Measurements from ENCODE around the gene DNAI1. TPM values are rescaled to one million over a fixed set of nuclear protein-coding genes. Genes with fewer than 3 reads are reported as not detected.
"Not testable (repeated sequence)": the region's sequence is repeated elsewhere in the genome, so short reads cannot be mapped to it uniquely, and the experiment has no call there.

The DNAI1 gene
- polyA plus RNA-seq, 2 of the 4 experiments (the other 2 are of a cell fraction), result 0.27 to 0.40 TPM

GRCh38 chr9:34526026-34526425 is 67.4 kb downstream of the DNAI1 start:
- no peak for TF ChIP-seq POLR2A (IDR thresholded peaks at IDR 0.05; ENCODE audit: low read length)
- no peak for TF ChIP-seq KDM1A (IDR thresholded peaks at IDR 0.05; ENCODE audit: low read depth)
- no peak for TF ChIP-seq CHD4 (IDR thresholded peaks at IDR 0.05; ENCODE audit: borderline replicate concordance)
- no peak for TF ChIP-seq HOXB5 (CRISPR knock-in tag; IDR thresholded peaks at IDR 0.05)
- TF ChIP-seq HOXA7 (CRISPR knock-in tag; IDR thresholded peaks at IDR 0.05), result no peak
- no peak for TF ChIP-seq MYC (IDR thresholded peaks at IDR 0.05; ENCODE audit: borderline replicate concordance, low read length)
- TF ChIP-seq EHF (CRISPR knock-in tag; IDR thresholded peaks at IDR 0.05), result no peak
- TF ChIP-seq RARB (CRISPR knock-in tag; IDR thresholded peaks at IDR 0.05), result no peak
- no peak for TF ChIP-seq EHMT2 (IDR thresholded peaks at IDR 0.05; ENCODE audit: low read depth)
- TF ChIP-seq RNF2 (IDR thresholded peaks at IDR 0.05; ENCODE audit: borderline replicate concordance, low read depth), result no peak
- TF ChIP-seq SREBF2 (IDR thresholded peaks at IDR 0.05), result no peak
- Histone ChIP-seq H3K4me2 (no peak overlapping the region), H3K4me1 (peaks cover 8% of the 10 kb centered on the region; the same call in 2 of the 3 replicates), H3K4me3 (no peak overlapping the region), H3K27ac (no peak overlapping the region), H3K9me3 (no peaks in the 10 kb centered on the region)
- no peak for FAIRE-seq
- WGBS (ENCODE audit: missing lambda C conversion rate), result 50% methylated on average over 2 of the region's 2 CpGs
- no peak for ATAC-seq
- no peak for DNase-seq (ENCODE audit: low read depth in 1 of 2, low spot score in 1 of 2)
- CTCF ChIA-PET, result interaction anchor here (1.1 kb wide), 1 partner anchor 66 kb away, joined by 3 read pairs; no protein-coding TSS in a partner anchor
- POLR2A ChIA-PET, result no interaction called here

- H3K4me3 ChIP-seq; H3K4me2 ChIP-seq; H3K4me1 ChIP-seq; H3K27ac ChIP-seq; DNase-seq (ENCODE audit: low read depth in 1 of 2, low spot score in 1 of 2); POLR2A ChIA-PET; FAIRE-seq; ATAC-seq: not testable (repeated sequence)
- 28% methylated on average over 7 of the region's 8 CpGs for WGBS (ENCODE audit: missing lambda C conversion rate)
- peaks cover 13% of the 10 kb centered on the region; the same call in 2 of the 3 replicates for H3K9me3 ChIP-seq
- CTCF ChIA-PET, result interaction anchor here (1.0 to 4.2 kb wide), 5 partner anchors 16 to 128 kb away, joined by 3 to 16 read pairs (median 7); no protein-coding TSS in a partner anchor
Observed at GRCh38 chr9:34532041-34532440, 73.4 kb downstream of the DNAI1 start.

GRCh38 chr9:34536685-34537084 is 78.1 kb downstream of the DNAI1 start:
- CTCF ChIA-PET, result interaction anchor here (1.5 to 4.3 kb wide), 3 partner anchors 11 to 55 kb away, joined by 4 to 36 read pairs (median 6); no protein-coding TSS in a partner anchor
- POLR2A ChIA-PET, result no interaction called here
- H3K4me3 ChIP-seq, result no peak overlapping the region
- no peak for DNase-seq (ENCODE audit: low read depth in 1 of 2, low spot score in 1 of 2)
- no peak overlapping the region for H3K27ac ChIP-seq
- 47% methylated on average over 7 of the region's 7 CpGs for WGBS (ENCODE audit: missing lambda C conversion rate)
- no peak for ATAC-seq
- H3K4me1 ChIP-seq, result 0 out of 3 replicates have a peak, but pooled peaks cover 3% of the 10 kb centered on the region
- no peak for TF ChIP-seq GATA3 (IDR thresholded peaks at IDR 0.05; ENCODE audit: borderline replicate concordance)
- no peak for TF ChIP-seq ELK1 (IDR thresholded peaks at IDR 0.05; ENCODE audit: low read depth, low read length)
- TF ChIP-seq HOXA7 (CRISPR knock-in tag; IDR thresholded peaks at IDR 0.05), result no peak
- no peak for TF ChIP-seq ZFP36 (IDR thresholded peaks at IDR 0.05; ENCODE audit: borderline replicate concordance, partially characterized antibody)
- TF ChIP-seq KDM1A (IDR thresholded peaks at IDR 0.05; ENCODE audit: low read depth), result no peak
- no peak overlapping the region for H3K4me2 ChIP-seq
- no peak for FAIRE-seq
- peaks cover 12% of the 10 kb centered on the region; the same call in 2 of the 3 replicates for H3K9me3 ChIP-seq

GRCh38 chr9:34540827-34541226 is 82.2 kb downstream of the DNAI1 start:
- ATAC-seq (peak; percentile 80 to 83), DNase-seq (ENCODE audit: low read depth in 1 of 2, low spot score in 1 of 2) (peak in 1 of 2 experiments; percentile 45), FAIRE-seq (no peak)
- TF ChIP-seq SMC3 (IDR thresholded peaks at IDR 0.05), result no peak
- peak; percentile 11; the same call in 1 of the 2 replicates for TF ChIP-seq BHLHE40 (IDR thresholded peaks at IDR 0.05; ENCODE audit: low read depth, low read length)
- Histone ChIP-seq H3K9me3 (no peaks in the 10 kb centered on the region), H3K27ac (no peak overlapping the region), H3K4me3 (no peak overlapping the region), H3K4me2 (no peak overlapping the region), H3K4me1 (peaks cover 12% of the 10 kb centered on the region; the same call in 1 of the 3 replicates)
- WGBS (ENCODE audit: missing lambda C conversion rate), result 34% methylated on average over 2 of the region's 2 CpGs
- ChIA-PET POLR2A (no interaction called here), CTCF (interaction anchor here (0.9 to 3.7 kb wide), 3 partner anchors 51 to 137 kb away, joined by 4 to 22 read pairs (median 11); no protein-coding TSS in a partner anchor)

GRCh38 chr9:34541540-34541939 is 82.9 kb downstream of the DNAI1 start:
- CTCF ChIA-PET, result interaction anchor here (0.6 to 3.7 kb wide), 4 partner anchors 50 to 138 kb away, joined by 4 to 22 read pairs (median 8); no protein-coding TSS in a partner anchor
- Histone ChIP-seq H3K4me2 (no peak overlapping the region), H3K4me3 (no peak overlapping the region), H3K9me3 (no peaks in the 10 kb centered on the region), H3K27ac (no peak overlapping the region), H3K4me1 (peaks cover 12% of the 10 kb centered on the region; the same call in 1 of the 3 replicates)
- DNase-seq (ENCODE audit: low read depth in 1 of 2, low spot score in 1 of 2), result no peak
- ATAC-seq, result no peak
- POLR2A ChIA-PET, result no interaction called here
- no peak for FAIRE-seq
- TF ChIP-seq EHMT2 (IDR thresholded peaks at IDR 0.05; ENCODE audit: low read depth) (no peak), E2F6 (IDR thresholded peaks at IDR 0.05; ENCODE audit: borderline replicate concordance, low read depth) (no peak), HOXA7 (CRISPR knock-in tag; IDR thresholded peaks at IDR 0.05) (no peak), GATA3 (IDR thresholded peaks at IDR 0.05; ENCODE audit: borderline replicate concordance) (no peak), HMGXB4 (CRISPR knock-in tag; IDR thresholded peaks at IDR 0.05; ENCODE audit: borderline replicate concordance) (no peak)
- WGBS (ENCODE audit: missing lambda C conversion rate), result 46% methylated on average over 7 of the region's 7 CpGs
